CD4-positive, alpha-beta T cell treated with Interleukin-2 at 100 ng/mL for 4 hours (primary cell): ENCODE data around the gene POLD2.

Source experiments
- DNase-seq: peaks from one replicate; pipeline ENCODE4 v3.0.0-alpha.2; 2020; ENCODE audit warnings: low spot score

POLD2 gene

GRCh38 chr7:44082541-44083207 is 40.7 kb downstream of the POLD2 start:
- peak; percentile 99 for DNase-seq

- DNase-seq = peak; percentile 42
These were observed 42.0 kb downstream of the POLD2 start for GRCh38 chr7:44081266-44081748.

GRCh38 chr7:44080686-44081265 is 42.6 kb downstream of the POLD2 start:
- no peak for DNase-seq

- DNase-seq = no peak
These were observed 43.2 kb downstream of the POLD2 start for GRCh38 chr7:44080118-44080517.

GRCh38 chr7:44079331-44080021 is 43.9 kb downstream of the POLD2 start:
- DNase-seq = no peak

GRCh38 chr7:44078521-44078920 is 44.8 kb downstream of the POLD2 start:
- no peak for DNase-seq

GRCh38 chr7:44077681-44078091 is 45.7 kb downstream of the POLD2 start:
- DNase-seq = no peak

- DNase-seq = no peak
These were observed 46.3 kb downstream of the POLD2 start for GRCh38 chr7:44077061-44077460.

GRCh38 chr7:44076101-44076895 is 47.0 kb downstream of the POLD2 start:
- no peak for DNase-seq

- DNase-seq = no peak
These were observed 47.9 kb downstream of the POLD2 start for GRCh38 chr7:44075296-44076075.

- no peak for DNase-seq
These were observed 49.0 kb downstream of the POLD2 start for GRCh38 chr7:44074349-44074695.

GRCh38 chr7:44073664-44074348 is 49.5 kb downstream of the POLD2 start:
- DNase-seq = peak; percentile 50

- DNase-seq = peak; percentile 42
These were observed 50.8 kb downstream of the POLD2 start for GRCh38 chr7:44072364-44073231.

GRCh38 chr7:44071726-44072363 is 51.5 kb downstream of the POLD2 start:
- DNase-seq = no peak

GRCh38 chr7:44068054-44068453 is 55.3 kb downstream of the POLD2 start:
- DNase-seq = no peak

GRCh38 chr7:44067064-44067951 is 56.0 kb downstream of the POLD2 start:
- DNase-seq = no peak

- no peak for DNase-seq
These were observed 56.8 kb downstream of the POLD2 start for GRCh38 chr7:44066494-44067063.

- DNase-seq = no peak
These were observed 57.3 kb downstream of the POLD2 start for GRCh38 chr7:44066111-44066460.
